SK-N-SH (cell line): ENCODE results near the gene WDR90.

Experiments used
- CHD2 ChIP-seq: fragments of 150-350 bp; IDR thresholded peaks from 2 replicates; pipeline ENCODE4 v1.6.1; 2018; ENCODE audit warnings: low read length; ENCODE audit not compliant: partially characterized antibody
- EP300 ChIP-seq, 2 experiments: IDR thresholded peaks; 2 replicates each; pipeline versions ENCODE4 v1.4.0 to v1.6.1; 2012; ENCODE audit warnings: borderline replicate concordance in 1 of 2, low read depth in 1 of 2, low read length in 1 of 2
- EZH2phosphoT487 ChIP-seq: fragments of 200-600 bp; sonication (generic); IDR thresholded peaks from 2 replicates; pipeline ENCODE4 v1.6.1; 2017; ENCODE audit warnings: low read depth, mixed run types, mild to moderate bottlenecking, antibody characterized with exemption, moderate library complexity, borderline replicate concordance
- FOXM1 ChIP-seq: IDR thresholded peaks from 2 replicates; pipeline ENCODE4 v1.4.0; 2012; ENCODE audit warnings: low read depth, mild to moderate bottlenecking
- RAD21 ChIP-seq: IDR thresholded peaks from 2 replicates; pipeline ENCODE4 v1.6.1; 2012; ENCODE audit warnings: mild to moderate bottlenecking, low read length
- SMC3 ChIP-seq: IDR thresholded peaks from 2 replicates; pipeline ENCODE4 v1.6.1; 2012; ENCODE audit warnings: low read depth, low read length, improper control_type of control experiment
- TF ChIP-seq, protein P1 (sequence below): fragments of 200-600 bp; sonication (generic); IDR thresholded peaks from 2 replicates; pipeline ENCODE4 v1.6.1; 2017; ENCODE audit warnings: antibody characterized with exemption, mild to moderate bottlenecking, moderate library complexity

DNA sequence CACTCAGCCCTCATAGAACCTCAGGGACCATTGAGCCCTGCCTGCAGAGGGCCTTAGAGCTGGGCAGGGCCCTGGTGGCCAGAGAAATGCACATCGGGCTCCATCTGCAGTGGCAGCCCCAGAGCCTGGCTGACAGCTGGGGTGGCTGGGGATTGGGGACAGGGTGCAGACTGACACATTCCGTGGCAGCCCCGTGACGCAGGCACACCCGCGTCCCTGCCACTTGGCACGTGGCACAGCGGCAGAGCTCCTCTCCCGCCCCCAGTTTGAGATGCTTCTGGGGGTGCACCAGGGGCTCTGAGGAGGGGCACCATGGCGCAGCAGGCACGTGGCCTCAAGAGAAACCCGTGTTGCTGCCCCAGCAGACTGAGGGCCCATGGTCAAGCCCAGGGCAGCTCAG, 54.2 kb downstream of the WDR90 start:
- TF ChIP-seq, protein P1, sequence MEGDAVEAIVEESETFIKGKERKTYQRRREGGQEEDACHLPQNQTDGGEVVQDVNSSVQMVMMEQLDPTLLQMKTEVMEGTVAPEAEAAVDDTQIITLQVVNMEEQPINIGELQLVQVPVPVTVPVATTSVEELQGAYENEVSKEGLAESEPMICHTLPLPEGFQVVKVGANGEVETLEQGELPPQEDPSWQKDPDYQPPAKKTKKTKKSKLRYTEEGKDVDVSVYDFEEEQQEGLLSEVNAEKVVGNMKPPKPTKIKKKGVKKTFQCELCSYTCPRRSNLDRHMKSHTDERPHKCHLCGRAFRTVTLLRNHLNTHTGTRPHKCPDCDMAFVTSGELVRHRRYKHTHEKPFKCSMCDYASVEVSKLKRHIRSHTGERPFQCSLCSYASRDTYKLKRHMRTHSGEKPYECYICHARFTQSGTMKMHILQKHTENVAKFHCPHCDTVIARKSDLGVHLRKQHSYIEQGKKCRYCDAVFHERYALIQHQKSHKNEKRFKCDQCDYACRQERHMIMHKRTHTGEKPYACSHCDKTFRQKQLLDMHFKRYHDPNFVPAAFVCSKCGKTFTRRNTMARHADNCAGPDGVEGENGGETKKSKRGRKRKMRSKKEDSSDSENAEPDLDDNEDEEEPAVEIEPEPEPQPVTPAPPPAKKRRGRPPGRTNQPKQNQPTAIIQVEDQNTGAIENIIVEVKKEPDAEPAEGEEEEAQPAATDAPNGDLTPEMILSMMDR = no peak
- no peak for TF ChIP-seq FOXM1
- TF ChIP-seq CHD2 = no peak
- no peak for TF ChIP-seq RAD21
- no peak for TF ChIP-seq EP300 (IDR thresholded peaks at IDR 0.05; ENCODE audit: borderline replicate concordance in 1 of 2, low read depth in 1 of 2, low read length in 1 of 2)
- no peak for TF ChIP-seq SMC3
- no peak for TF ChIP-seq EZH2phosphoT487
